MCF 10A (cell line): ENCODE results near the gene GDPD5. TPM values are rescaled to one million over a fixed set of nuclear protein-coding genes. Genes with fewer than 3 reads are reported as not detected.

ENCODE experiments used
- BruUV-seq: library from RNA; stranded (reverse); fragments of 400-500 nt; replicated peaks from 2 replicates; lab custom pipeline; 2021; lab: Mats Ljungman, UMichigan
- CTCF ChIA-PET: fragments of 300-600 bp; sonication (Branson Sonifier 250); formaldehyde crosslinking; extraction: SDS; loops from one replicate; lab custom pipeline; 2021; ENCODE audit warnings: antibody characterized with exemption, inconsistent platforms; lab: Yijun Ruan, JAX
- POLR2A ChIA-PET: fragments of 300-600, 350-650 bp; sonication (Branson Sonifier 250); formaldehyde crosslinking; extraction: SDS; loops from one replicate; lab custom pipeline; 2020; ENCODE audit warnings: antibody characterized with exemption, inconsistent platforms; lab: Yijun Ruan, JAX
- DNase-seq: peaks from one replicate; pipeline ENCODE4 v3.0.0-alpha.2; 2018; ENCODE audit not compliant: unreplicated experiment
- H3K27ac Mint-ChIP-seq: one replicate; pipeline ENCODE4 v1.8.0; 2022; ENCODE audit warnings: mild to moderate bottlenecking, low read depth, mixed read lengths; ENCODE audit not compliant: unreplicated experiment
- H3K27me3 Mint-ChIP-seq: one replicate; pipeline ENCODE4 v1.8.0; 2022; ENCODE audit warnings: mixed read lengths; ENCODE audit not compliant: insufficient read depth, unreplicated experiment
- H3K36me3 Mint-ChIP-seq: one replicate; pipeline ENCODE4 v1.8.0; 2022; ENCODE audit warnings: mild to moderate bottlenecking, moderate library complexity, mixed read lengths; ENCODE audit not compliant: insufficient read depth, unreplicated experiment
- H3K4me1 Mint-ChIP-seq: one replicate; pipeline ENCODE4 v1.8.0; 2022; ENCODE audit warnings: mixed read lengths; ENCODE audit not compliant: insufficient read depth, unreplicated experiment
- H3K4me3 Mint-ChIP-seq: one replicate; pipeline ENCODE4 v1.8.0; 2022; ENCODE audit warnings: mild to moderate bottlenecking, moderate library complexity, mixed read lengths; ENCODE audit not compliant: unreplicated experiment
- H3K9me3 Mint-ChIP-seq: one replicate; pipeline ENCODE4 v1.8.0; 2022; ENCODE audit warnings: mixed read lengths; ENCODE audit not compliant: unreplicated experiment
- intact Hi-C: fragments of 100-400 bp; cut with micrococcal nuclease; formaldehyde crosslinking; loops from 2 replicates; pipeline ENCODE4 v1.14.1; 2022
- total RNA-seq: library from RNA; stranded (reverse); gene quantifications from 2 replicates; pipeline ENCODE4 v1.2.3, GENCODE V29; 2022
- TF ChIP-seq, protein P1 (sequence below): fragments of 200-600 bp; IDR thresholded peaks from one replicate; pipeline ENCODE4 v1.8.0; 2022; ENCODE audit warnings: antibody characterized with exemption, mild to moderate bottlenecking; ENCODE audit not compliant: unreplicated experiment

Gene GDPD5
- total RNA-seq, 1 experiment from 2014 or later = 5.6 TPM

DNA sequence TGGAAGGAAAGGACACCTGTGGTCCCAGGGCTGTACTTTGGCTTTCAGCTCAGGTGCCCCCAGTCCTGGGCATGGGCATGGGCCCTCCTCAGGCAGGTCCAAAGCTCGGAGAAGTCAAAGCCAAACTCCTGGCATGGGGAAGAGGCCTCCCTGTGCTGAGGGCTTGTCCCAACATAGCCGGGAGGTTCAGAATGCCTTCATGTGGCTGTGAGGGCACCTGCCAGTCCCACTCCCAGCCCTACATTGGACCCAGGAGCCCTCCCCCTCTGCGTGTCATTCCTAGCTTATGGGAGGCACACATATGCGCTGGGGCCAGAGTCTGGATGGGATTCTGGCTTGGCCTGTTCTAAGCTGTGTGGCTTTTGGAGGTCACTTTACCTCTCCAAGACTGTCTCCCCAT, 91.7 kb downstream of the GDPD5 start:
- DNase-seq = no peak
- peaks cover 3% of the 10 kb centered on the region for H3K36me3 Mint-ChIP-seq
- peaks cover 33% of the 10 kb centered on the region for H3K27me3 Mint-ChIP-seq
- H3K9me3 Mint-ChIP-seq = no peaks in the 10 kb centered on the region
- no peak overlapping the region for H3K27ac Mint-ChIP-seq
- ChIA-PET POLR2A (no interaction called here), CTCF (interaction anchor here (0.9 to 1.9 kb wide), 3 partner anchors 11 to 13 kb away, joined by 3 to 9 read pairs (median 3); no protein-coding TSS in a partner anchor)
- intact Hi-C loops = no loop called here
- no peaks in the 10 kb centered on the region for H3K4me1 Mint-ChIP-seq
- no peak overlapping the region for H3K4me3 Mint-ChIP-seq
- BruUV-seq = no TSS peak
- TF ChIP-seq, protein P1, sequence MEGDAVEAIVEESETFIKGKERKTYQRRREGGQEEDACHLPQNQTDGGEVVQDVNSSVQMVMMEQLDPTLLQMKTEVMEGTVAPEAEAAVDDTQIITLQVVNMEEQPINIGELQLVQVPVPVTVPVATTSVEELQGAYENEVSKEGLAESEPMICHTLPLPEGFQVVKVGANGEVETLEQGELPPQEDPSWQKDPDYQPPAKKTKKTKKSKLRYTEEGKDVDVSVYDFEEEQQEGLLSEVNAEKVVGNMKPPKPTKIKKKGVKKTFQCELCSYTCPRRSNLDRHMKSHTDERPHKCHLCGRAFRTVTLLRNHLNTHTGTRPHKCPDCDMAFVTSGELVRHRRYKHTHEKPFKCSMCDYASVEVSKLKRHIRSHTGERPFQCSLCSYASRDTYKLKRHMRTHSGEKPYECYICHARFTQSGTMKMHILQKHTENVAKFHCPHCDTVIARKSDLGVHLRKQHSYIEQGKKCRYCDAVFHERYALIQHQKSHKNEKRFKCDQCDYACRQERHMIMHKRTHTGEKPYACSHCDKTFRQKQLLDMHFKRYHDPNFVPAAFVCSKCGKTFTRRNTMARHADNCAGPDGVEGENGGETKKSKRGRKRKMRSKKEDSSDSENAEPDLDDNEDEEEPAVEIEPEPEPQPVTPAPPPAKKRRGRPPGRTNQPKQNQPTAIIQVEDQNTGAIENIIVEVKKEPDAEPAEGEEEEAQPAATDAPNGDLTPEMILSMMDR = no peak

DNA sequence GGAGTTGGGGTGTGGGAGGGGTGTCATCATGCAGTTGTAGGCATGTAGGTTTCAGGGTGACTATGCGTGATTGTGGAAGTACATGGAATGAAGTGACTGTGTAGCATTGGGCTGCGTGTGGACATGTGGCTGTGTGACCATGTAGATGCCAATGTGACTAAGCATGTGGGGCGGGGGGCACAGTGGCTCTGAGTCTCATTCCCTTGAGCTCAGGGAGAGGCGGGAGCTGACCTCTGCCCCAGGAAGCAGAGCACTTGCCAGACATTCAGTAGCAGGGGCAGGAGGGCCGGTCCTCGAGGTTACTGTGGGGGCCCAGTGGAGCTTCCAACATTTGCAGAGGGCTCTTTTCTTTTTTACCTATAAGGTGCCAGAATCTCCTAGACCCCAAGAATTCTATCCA, 92.3 kb downstream of the GDPD5 start:
- Mint-ChIP-seq H3K4me3 (no peak overlapping the region), H3K4me1 (no peaks in the 10 kb centered on the region), H3K27ac (no peak overlapping the region), H3K36me3 (peaks cover 6% of the 10 kb centered on the region), H3K27me3 (peaks cover 33% of the 10 kb centered on the region), H3K9me3 (no peaks in the 10 kb centered on the region)
- TF ChIP-seq, protein P1 = no peak
- POLR2A ChIA-PET = no interaction called here
- CTCF ChIA-PET = interaction anchor here (0.9 to 1.9 kb wide), 4 partner anchors 11 to 153 kb away, joined by 3 to 9 read pairs (median 3); no protein-coding TSS in a partner anchor
- no peak for DNase-seq
- intact Hi-C loops = no loop called here
- no TSS peak for BruUV-seq

DNA sequence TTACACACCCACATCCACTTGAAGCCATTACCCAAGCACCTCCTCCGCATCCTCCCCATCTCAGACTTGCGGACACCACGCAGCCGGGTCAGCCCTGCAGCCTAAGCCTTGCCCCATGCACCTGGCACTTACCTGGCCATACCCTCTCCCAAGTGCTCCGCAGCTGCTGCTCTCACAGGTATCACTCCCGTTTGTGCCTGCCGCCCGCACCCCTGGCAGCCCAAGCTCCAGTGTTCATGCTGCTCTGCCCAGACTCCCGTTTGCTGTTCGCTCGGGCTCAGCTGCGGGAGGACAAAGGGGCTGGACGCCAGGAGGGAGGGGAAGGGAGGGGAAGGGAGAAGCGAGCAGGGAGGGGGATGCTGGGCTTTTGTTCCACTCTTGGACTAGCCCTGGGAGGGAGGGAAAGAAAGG, 92.8 kb downstream of the GDPD5 start, which contains the start of gene KLHL35:
KLHL35 (minus strand) TSS at position 293 of the 411 bp plus-strand sequence. CDS start 2,574 bp downstream, outside the sequence.
- no peaks in the 10 kb centered on the region for H3K4me1 Mint-ChIP-seq
- peaks cover 6% of the 10 kb centered on the region for H3K36me3 Mint-ChIP-seq
- no peak within 1 kb of the TSS for H3K27ac Mint-ChIP-seq
- H3K4me3 Mint-ChIP-seq = no peak within 1 kb of the TSS
- no peaks in the 10 kb centered on the region for H3K9me3 Mint-ChIP-seq
- ChIA-PET CTCF (interaction anchor here (0.6 to 2.2 kb wide), 5 partner anchors 12 to 153 kb away, joined by 3 to 11 read pairs (median 4); no protein-coding TSS in a partner anchor), POLR2A (no interaction called here)
- BruUV-seq = no TSS peak
- intact Hi-C loops = no loop called here
- DNase-seq = no peak
- peaks cover 33% of the 10 kb centered on the region for H3K27me3 Mint-ChIP-seq
- TF ChIP-seq, protein P1 = no peak

DNA sequence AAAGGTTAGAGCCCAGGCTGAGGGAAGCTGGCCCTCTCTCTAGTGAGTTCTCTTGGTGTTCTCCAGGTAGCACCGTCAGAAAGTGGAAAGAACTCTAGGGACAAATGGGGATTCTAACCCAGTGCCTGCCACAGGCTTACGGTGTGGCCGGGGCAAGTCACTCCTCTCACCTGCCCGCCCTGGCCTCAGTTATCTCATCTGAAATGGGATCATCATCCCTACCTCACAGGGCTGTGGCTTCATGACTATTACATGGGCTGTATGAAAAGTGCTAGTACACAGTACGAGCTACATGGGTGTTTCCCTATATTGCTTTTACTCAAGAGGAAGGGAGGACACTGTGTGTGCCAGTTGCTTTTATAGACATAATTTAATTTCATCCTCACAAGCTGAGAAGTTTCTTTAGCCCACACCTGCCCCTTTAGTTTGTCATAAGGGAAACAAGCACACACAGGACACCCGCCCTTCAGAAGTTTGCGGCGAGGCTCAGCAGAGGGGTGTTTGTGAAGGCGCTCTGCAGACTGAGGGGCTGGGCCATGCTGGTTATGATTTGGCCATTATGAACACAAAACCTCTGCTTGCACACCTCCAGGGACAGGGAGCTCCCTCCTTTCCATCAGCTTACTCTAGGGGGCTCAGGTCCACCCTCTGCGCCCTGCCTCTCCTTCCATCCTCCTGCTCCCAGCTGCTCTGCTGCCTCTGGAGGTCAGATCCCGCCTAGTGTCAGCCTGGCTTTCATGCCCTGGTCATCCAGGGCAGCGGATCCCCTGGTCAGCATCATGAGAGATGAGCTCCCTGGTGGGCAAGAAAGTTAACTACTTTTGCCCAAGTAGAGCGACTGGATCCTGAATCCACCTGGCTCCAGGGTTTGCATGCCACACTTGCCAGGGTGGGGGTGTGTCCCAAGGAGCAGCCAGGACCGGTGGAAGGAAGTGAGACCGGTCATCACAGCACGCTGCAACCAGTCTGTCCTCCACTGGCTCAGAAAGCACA, 93.9 kb downstream of the GDPD5 start:
- TF ChIP-seq, protein P1 = no peak
- ChIA-PET POLR2A (no interaction called here), CTCF (interaction anchor here (0.6 to 2.2 kb wide), 4 partner anchors 13 to 101 kb away, joined by 3 to 11 read pairs (median 6); no protein-coding TSS in a partner anchor)
- BruUV-seq = no TSS peak
- Mint-ChIP-seq H3K4me1 (no peaks in the 10 kb centered on the region), H3K27me3 (peaks cover 33% of the 10 kb centered on the region), H3K36me3 (peaks cover 6% of the 10 kb centered on the region), H3K4me3 (no peak overlapping the region), H3K9me3 (no peaks in the 10 kb centered on the region), H3K27ac (no peak overlapping the region)
- DNase-seq = no peak
- intact Hi-C loops = no loop called here
